GM21528 (cell line): ENCODE measurements around the gene MYL12A.
"Not testable (repeated sequence)": the region's sequence is repeated elsewhere in the genome, so short reads cannot be mapped to it uniquely, and the experiment has no call there.

Experiments
- ATAC-seq: cut with Tn5 transposase; IDR thresholded peaks from one replicate; pipeline ENCODE4 v1.9.1; 2021; ENCODE audit warnings: mild to moderate bottlenecking, moderate library complexity; ENCODE audit not compliant: unreplicated experiment, low FRiP score

The MYL12A gene

GRCh38 chr18:3251963-3252277 lies 4.3 kb downstream of the MYL12A start:
- no peak for ATAC-seq

DNA sequence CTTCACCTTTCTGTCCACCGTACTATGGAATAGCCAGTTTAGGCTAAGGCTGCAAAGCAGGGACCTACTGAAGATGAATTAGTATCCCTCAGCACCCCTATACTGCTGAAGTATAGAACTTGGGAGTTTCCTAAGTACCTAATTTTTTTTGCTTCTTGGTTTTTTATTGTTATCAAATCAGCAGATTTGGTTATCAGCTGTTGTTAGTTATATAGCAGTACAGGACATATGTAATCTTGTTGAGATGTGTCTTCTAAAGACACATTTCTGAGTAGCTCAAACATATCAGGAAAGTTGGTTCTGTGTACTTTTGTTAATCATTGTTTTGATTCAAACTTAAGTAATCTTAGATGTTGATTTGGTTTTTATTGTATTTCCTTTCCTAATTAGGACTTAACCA lies 5.2 kb downstream of the MYL12A start:
- no peak for ATAC-seq

DNA sequence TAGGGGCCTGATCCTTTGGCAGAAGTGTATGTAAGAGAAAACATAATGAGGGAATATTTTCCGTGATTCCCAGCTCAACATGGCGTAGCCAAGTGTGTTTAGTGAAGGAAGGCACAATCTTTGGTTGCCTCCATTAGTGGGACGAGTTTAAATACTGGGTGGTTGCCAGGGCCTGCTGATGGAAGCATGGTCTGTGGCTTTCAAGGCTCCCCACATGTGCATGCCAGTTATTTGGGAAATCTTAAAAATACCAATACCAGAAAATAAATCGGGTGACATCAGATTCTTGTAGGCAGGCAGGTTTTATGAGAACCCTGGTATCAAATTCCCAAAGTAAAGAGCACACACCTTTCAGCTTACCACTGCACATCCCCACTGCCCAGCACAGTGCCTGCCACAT lies 7.1 kb downstream of the MYL12A start:
- ATAC-seq, result no peak

GRCh38 chr18:3255611-3256165 lies 8.1 kb downstream of the MYL12A start:
- ATAC-seq, result no peak

DNA sequence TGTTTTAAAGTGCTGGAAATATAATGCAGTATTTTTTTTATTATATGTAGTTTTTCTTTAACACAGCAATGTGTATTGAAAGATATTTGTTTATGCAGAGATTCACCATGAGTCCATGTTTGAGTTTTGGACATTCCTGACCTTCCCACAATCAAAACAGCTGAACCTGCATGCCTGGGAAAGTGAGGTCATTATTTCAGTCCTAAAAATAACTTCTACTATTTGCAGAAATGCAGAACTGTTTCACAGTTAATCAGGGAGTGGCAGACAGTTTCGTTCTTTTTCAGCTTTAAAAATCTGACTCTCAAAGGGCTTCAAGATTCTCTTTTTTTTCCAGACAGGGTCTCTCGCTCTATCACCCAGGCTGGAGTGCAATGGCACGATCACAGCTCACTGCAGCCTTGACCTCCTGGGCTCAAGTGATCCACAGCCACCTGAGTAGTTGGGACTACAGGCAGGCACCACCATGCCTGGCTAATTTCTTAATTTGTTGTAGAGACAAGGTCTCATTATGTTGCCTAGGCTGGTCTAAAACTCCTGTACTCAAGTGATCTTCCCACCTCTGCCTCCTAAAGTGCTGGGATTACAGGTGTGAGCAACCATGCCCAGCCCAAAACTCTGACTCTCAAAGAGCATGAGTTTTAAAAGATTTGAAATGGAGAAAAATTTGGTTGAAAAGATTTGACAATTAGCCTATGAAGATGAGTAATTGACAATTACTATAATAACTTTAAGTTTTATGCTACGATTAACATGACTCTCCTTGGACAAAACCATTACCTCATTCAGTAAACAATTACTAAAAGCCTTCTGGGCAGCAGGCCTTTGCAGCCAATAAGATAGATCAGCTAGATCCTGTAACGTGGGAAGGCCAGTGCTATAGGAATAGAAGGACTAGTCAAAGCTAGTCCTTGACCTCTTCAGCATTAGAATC lies 9.4 kb downstream of the MYL12A start:
- no peak for ATAC-seq

DNA sequence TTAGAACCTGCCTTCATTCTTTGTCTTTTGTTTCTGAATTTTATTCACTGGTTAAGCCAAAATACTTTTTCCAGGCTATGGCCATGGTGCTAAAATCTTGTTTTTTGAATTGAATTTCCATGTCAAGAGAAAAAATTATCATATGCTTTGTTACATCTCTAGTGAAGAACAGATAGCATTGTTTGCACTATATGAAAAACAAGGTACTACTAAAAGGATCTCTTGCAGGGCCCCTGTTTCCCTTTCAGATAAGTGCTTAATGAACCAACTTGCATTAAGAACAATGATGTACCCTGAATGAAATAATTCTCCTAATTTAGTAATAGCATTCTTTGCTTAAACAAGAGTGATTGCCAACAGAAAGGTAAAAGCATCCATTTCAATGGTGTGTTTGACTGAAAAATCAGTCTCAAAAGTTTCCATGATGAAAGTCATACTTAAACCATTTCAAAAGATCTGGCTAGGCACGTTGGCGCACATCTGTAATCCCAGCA lies 10.1 kb downstream of the MYL12A start:
- ATAC-seq, result no peak

- ATAC-seq, result no peak
These were observed 13.4 kb downstream of the MYL12A start for GRCh38 chr18:3260995-3261372.

DNA sequence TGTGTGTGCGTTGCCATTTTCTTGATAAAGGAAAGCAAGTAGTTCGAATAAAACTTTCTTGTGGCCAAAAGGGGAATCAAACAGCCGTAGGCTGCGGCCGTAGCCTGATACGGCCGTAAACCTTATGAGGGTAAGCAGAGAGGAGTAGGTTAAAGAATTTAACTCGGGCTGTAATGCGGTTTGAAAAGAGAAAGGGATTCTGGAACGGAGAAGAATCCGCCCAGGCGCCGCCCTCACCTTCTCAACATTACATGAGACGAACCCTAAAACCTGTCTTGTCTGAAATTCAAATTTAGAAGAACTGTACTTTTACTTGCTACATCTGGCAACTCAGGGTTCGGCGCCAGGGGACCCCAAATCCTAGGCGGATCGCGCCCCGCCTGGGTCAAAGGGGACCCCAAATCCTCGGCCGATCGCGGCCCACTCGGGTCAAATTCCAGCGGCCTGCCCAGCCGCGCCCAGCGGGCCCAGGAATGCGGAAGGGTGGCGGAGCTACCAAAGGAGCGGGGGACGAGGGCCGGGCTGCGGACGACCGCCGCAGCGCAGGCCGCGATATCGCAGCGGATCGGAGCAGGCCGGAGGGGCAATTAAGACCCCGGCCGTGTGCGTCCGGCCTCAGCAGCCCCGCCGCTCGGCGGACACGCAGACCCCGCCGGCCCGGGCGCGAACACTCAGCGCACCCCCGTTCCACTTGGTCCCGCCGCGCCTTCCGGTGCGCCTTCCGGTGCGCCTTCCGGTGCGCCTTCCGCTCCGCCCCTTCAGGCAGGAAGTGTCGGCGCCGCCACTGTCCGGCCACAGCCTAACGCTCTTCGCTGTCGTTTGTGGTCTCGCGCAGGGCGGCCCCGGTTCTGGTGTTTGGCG lies 14.0 kb downstream of the MYL12A start, which contains the start of gene MYL12B:
Gene MYL12B, plus strand, starts transcription at position 761 of the 861 bp plus-strand sequence. CDS start 10,766 bp downstream, outside the sequence.
- peak; percentile 87 for ATAC-seq

DNA sequence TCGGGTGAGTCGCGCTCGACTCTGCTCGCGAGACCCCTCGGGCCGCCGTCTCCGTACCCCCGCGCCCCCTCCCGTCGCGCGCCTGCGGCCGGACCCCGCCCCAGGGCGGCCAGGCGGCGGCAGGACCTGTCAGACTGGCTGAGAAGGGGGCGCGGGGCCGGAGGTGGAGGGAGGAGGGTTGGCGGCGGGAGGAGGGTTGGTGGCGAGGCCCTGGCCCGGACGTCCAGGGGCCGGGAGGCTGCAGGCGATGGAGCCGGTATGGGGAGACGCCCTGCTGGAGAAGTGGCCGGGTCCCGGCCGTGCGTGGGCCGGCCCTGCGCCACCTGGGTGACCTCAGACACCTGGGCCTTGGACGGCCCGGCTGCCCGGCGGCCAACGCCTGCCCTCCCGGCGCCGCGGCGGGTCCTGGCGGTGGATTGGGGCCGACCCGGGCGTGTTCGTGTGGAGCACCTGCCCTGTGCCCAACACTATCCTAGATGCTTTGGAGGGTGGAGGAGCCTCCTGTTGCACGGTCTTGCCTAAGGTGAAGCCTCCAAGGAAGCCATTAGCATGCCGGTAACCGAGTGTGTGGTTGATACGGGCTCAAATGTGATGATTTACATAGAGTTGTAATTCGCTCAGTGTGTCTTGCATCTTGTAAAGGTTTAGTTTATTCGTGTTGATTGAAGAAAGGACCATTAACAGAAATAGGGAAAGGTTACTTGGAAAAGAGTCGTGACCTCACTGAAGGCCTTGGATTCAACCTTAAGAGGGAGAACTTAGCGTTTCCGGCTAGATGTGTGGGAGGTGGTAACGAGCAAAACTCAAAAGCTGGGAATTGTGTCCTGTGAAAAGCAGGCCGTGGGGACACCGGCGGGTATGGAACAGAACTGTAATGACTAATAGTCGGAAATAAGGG lies 14.9 kb downstream of the MYL12A start:
- ATAC-seq, result peak; percentile 38

DNA sequence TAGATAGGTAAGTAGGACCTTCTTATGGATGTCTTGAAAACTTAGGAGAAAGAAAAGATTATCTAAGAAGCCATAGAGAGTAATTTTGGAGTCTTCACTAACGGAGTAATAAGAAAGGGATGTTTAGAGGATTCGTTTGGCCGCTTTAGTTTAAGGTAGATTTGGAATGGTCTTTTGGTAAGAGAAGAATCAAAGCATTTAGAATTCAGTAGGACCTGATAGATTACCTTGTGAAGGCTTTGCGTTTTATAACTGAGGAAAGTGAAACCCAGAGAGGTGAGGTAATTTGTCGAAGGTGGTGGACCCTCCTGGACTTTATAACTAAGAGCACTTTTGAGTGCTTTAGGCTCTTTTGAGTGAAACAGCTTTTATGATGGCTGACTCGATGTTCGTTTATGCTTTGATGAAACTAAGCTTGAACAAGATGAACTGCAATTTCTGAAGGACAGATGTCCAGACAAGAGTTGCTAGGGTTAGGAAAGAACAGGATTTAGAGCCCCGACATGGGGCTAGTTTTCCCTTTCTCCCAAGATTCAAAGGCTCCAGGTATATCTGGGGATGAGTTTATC lies 15.6 kb downstream of the MYL12A start:
- no peak for ATAC-seq

DNA sequence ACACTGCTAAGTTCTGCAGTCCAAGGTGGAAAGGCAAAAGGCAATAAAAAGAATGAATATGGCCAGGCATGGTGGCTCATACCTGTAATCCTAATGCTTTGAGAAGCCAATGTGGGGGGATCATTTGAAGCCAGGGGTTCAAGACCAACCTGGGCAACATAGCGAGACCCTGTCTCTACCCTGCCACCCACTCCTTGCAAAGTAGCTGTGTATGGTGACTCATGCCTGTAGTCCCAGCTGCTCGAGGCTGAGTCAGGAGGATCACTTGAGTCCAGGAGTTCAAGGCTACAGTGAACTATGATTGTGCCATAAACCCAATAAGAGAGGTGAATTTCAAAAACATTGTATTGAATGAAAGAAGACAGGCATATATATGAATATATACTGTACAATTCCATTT lies 16.8 kb downstream of the MYL12A start:
- ATAC-seq, result no peak

GRCh38 chr18:3265564-3266033 lies 18.0 kb downstream of the MYL12A start:
- no peak for ATAC-seq

DNA sequence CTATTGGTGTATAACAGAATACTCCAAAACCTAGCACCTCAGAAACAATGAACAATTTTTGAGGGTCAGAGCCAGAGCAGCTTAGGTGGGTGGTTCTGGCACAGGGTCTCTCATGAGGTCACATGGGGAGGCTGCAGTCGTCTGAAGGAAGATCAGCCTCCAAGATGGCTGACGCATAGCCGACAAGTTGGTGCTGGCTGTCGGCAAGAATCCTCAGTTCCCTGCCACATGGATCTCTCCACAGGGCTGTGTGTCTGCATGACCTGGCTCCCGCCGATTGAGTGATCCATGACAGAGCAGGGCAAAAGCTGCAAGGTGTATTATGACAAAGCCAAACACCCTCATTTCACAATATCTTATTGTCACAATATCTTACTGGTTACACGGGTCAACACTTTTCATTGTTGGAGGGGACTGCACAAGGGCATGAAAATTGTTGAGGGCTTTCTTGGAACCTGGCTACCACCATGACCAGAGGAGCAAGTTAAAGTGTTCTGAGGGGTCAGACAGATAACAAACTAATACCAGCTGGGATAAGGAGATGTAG lies 18.5 kb downstream of the MYL12A start:
- no peak for ATAC-seq

DNA sequence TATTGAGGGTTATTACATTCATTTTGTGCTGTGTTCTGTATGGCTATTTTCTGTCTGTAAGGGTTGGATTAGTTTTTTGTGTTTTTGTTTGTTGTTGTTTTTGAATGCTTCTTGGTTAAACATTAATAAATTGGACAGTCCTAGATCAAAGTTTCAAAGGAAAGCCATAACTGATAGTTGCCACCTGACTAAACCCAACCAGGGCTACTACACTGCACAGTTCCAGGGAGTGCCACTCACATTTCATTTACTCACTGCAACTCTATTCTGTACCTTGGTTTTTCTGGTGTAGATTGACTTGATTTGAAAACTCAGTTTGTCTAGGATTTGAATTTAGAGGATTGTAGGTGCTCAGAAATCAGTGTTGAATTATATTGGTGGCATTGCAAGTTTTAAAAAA lies 20.7 kb downstream of the MYL12A start:
- no peak for ATAC-seq

GRCh38 chr18:3269241-3269913 lies 21.8 kb downstream of the MYL12A start:
- no peak for ATAC-seq

- ATAC-seq, result no peak
These were observed 22.3 kb downstream of the MYL12A start for GRCh38 chr18:3269914-3270299.

DNA sequence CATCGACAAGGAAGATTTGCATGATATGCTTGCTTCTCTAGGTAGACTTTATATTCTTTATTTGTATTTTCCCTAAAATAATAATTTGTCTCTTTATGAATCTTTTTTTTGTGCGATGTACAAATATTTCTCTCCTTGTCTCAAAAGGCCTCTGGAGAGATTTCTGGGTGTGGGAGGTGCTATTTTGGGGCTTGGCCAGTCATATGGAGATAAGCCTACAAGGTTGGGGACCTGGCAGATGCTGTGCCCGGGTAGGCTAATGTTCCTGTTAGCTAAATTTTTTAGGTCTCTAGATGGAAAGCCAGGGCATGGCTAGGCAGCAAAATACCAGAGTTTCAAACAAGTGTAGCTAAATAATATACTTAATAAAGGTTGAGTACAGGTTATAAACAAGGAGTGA lies 25.4 kb downstream of the MYL12A start:
- no peak for ATAC-seq

DNA sequence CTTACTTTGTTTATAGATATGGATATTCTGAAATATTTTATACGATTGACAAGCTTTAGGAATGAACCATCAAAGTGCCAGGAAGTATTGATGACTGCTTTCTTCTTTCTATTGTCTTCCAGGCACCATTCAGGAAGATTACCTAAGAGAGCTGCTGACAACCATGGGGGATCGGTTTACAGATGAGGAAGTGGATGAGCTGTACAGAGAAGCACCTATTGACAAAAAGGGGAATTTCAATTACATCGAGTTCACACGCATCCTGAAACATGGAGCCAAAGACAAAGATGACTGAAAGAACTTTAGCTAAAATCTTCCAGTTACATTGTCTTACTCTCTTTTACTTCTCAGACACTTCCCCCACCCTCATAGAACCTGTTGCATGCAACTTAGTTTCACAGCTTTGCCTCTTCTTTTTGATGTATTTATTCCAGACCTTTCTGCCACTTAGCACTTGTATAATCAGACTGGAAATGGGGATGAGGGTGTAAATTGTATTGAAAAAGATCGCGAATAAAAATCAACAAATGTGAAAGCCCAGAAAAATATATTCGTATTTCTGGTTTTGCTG lies 30.1 kb downstream of the MYL12A start:
- not testable (repeated sequence) for ATAC-seq
